H1 (cell line): ENCODE measurements around the gene VPS41. TPM values are rescaled to one million over a fixed set of nuclear protein-coding genes. Genes with fewer than 3 reads are reported as not detected.

Source experiments
- CTCF ChIA-PET: fragments of 300-600 bp; sonication (Branson Sonifier 250); formaldehyde crosslinking; loops from one replicate; lab custom pipeline; 2021; ENCODE audit not compliant: partially characterized antibody; lab: Charles Lee
- POLR2A ChIA-PET: fragments of 300-600 bp; sonication (Branson Sonifier 250); formaldehyde crosslinking; loops from one replicate; lab custom pipeline; 2021; ENCODE audit warnings: inconsistent platforms; ENCODE audit not compliant: partially characterized antibody; lab: Charles Lee
- DNase-seq, 2 experiments: peaks; one replicate each; pipeline versions ENCODE4 v3.0.0 to v3.0.0-alpha.2; 2010 to 2022; ENCODE audit warnings: low spot score in 2 of 2, low read depth in 1 of 2, mixed read lengths in 1 of 2
- FAIRE-seq: peaks from 2 replicates; lab custom pipeline; 2011; peaks lifted over from hg19 to GRCh38; lab: Jason Lieb, UNC
- H2AFZ ChIP-seq: 2 replicates; pipeline ENCODE4 v1.8.1; 2012; ENCODE audit warnings: low read length, inconsistent platforms
- H2AK5ac ChIP-seq: 2 replicates; pipeline ENCODE4 v1.6.1; 2013; ENCODE audit warnings: low read depth, low read length
- H2BK120ac ChIP-seq: replicated peaks from 2 replicates; pipeline ENCODE3; 2013; ENCODE audit warnings: low read depth, low read length, inconsistent platforms
- H2BK12ac ChIP-seq: 2 replicates; pipeline ENCODE4 v1.6.1; 2013; ENCODE audit warnings: low read depth, low read length
- H2BK15ac ChIP-seq: 2 replicates; pipeline ENCODE4 v1.6.1; 2013; ENCODE audit warnings: low read length
- H2BK20ac ChIP-seq: 2 replicates; pipeline ENCODE4 v1.6.1; 2013; ENCODE audit warnings: low read length
- H2BK5ac ChIP-seq: 2 replicates; pipeline ENCODE4 v1.6.1; 2013; ENCODE audit warnings: low read depth, low read length
- H3K14ac ChIP-seq: 2 replicates; pipeline ENCODE4 v1.6.1; 2013; ENCODE audit warnings: inconsistent platforms; ENCODE audit not compliant: insufficient read length
- H3K18ac ChIP-seq: 2 replicates; pipeline ENCODE4 v1.6.1; 2013; ENCODE audit warnings: low read length; ENCODE audit errors: extremely low read depth
- H3K23ac ChIP-seq: 2 replicates; pipeline ENCODE4 v1.6.1; 2013; ENCODE audit warnings: inconsistent platforms; ENCODE audit not compliant: insufficient read length
- H3K23me2 ChIP-seq: 2 replicates; pipeline ENCODE4 v1.6.1; 2013; ENCODE audit warnings: low read depth, low read length
- H3K27ac ChIP-seq: 2 replicates; pipeline ENCODE4 v1.6.1; 2011; ENCODE audit warnings: low read depth, low read length, inconsistent platforms
- H3K27me3 ChIP-seq, 4 experiments: replicated peaks in 1 of 4; 1 replicate in 1 of 4; 2 replicates in 3 of 4; pipeline versions ENCODE4 v1.6.1 to v1.8.1; 2011 to 2013; ENCODE audit warnings: low read length in 3 of 4, mild to moderate bottlenecking in 3 of 4, inconsistent platforms in 2 of 4, mixed read lengths in 2 of 4, moderate library complexity in 1 of 4; ENCODE audit not compliant: control insufficient read depth in 3 of 4, insufficient read depth in 3 of 4; ENCODE audit errors: extremely low read depth in 1 of 4
- H3K36me3 ChIP-seq, 4 experiments: 2 replicates each; pipeline versions ENCODE4 v1.6.1 to v1.8.1; 2011 to 2013; ENCODE audit warnings: mild to moderate bottlenecking in 4 of 4, low read length in 3 of 4, moderate library complexity in 2 of 4, control low read depth in 1 of 4, inconsistent platforms in 1 of 4; ENCODE audit not compliant: insufficient read depth in 4 of 4, control insufficient read depth in 2 of 4
- H3K4ac ChIP-seq: replicated peaks from 2 replicates; pipeline ENCODE3; 2013; ENCODE audit warnings: low read length, low read depth, mixed read lengths, inconsistent platforms; ENCODE audit not compliant: insufficient read length
- H3K4me1 ChIP-seq, 4 experiments: replicated peaks in 1 of 4; 1 replicate in 1 of 4; 2 replicates in 3 of 4; pipeline versions ENCODE4 v1.6.1 to v1.8.1; 2011 to 2013; ENCODE audit warnings: low read length in 3 of 4, inconsistent platforms in 2 of 4, mixed read lengths in 1 of 4; ENCODE audit not compliant: insufficient read depth in 4 of 4, control insufficient read depth in 3 of 4
- H3K4me2 ChIP-seq, 2 experiments: 2 replicates each; pipeline versions ENCODE4 v1.6.1 to v1.8.1; 2011 to 2013; ENCODE audit warnings: low read depth in 2 of 2, low read length in 2 of 2, control low read depth in 1 of 2, inconsistent platforms in 1 of 2, mild to moderate bottlenecking in 1 of 2; ENCODE audit not compliant: insufficient read depth in 1 of 2
- H3K4me3 ChIP-seq, 4 experiments: fragments of 200-600, 300-600 bp in 1 of 4; sonication (generic), shearing (Covaris generic), sonication (Bioruptor Twin) in 1 of 4; 2 replicates each; pipeline versions ENCODE4 v1.5.1 to v1.8.1; 2011 to 2016; ENCODE audit warnings: low read length in 4 of 4, low read depth in 3 of 4, control low read depth in 2 of 4, inconsistent platforms in 2 of 4, mild to moderate bottlenecking in 2 of 4, mixed read lengths in 1 of 4, moderate library complexity in 1 of 4; ENCODE audit not compliant: insufficient read depth in 2 of 4; ENCODE audit errors: extremely low read depth in 1 of 4
- H3K56ac ChIP-seq: replicated peaks from 2 replicates; pipeline ENCODE3; 2013; ENCODE audit warnings: low read depth, mild to moderate bottlenecking, mixed read lengths, low read length, inconsistent platforms; ENCODE audit not compliant: insufficient read length
- H3K79me1 ChIP-seq: 2 replicates; pipeline ENCODE4 v1.6.1; 2013; ENCODE audit warnings: low read depth, low read length, control low read depth
- H3K79me2 ChIP-seq, 2 experiments: 2 replicates each; pipeline versions ENCODE4 v1.6.1 to v1.8.1; 2012 to 2013; ENCODE audit warnings: low read length in 2 of 2, mild to moderate bottlenecking in 2 of 2, inconsistent platforms in 1 of 2; ENCODE audit not compliant: insufficient read depth in 2 of 2, control insufficient read depth in 1 of 2
- H3K9ac ChIP-seq, 4 experiments: replicated peaks in 1 of 4; 1 replicate in 1 of 4; 2 replicates in 3 of 4; pipeline versions ENCODE4 v1.6.1 to v1.8.1; 2011 to 2013; ENCODE audit warnings: low read depth in 3 of 4, low read length in 3 of 4, control low read depth in 2 of 4, mild to moderate bottlenecking in 2 of 4, moderate library complexity in 2 of 4, inconsistent platforms in 1 of 4; ENCODE audit errors: extremely low read depth in 1 of 4
- H3K9me3 ChIP-seq, 2 experiments: 2 replicates each; pipeline versions ENCODE4 v1.6.1 to v1.8.1; 2012 to 2013; ENCODE audit warnings: mild to moderate bottlenecking in 2 of 2, moderate library complexity in 2 of 2, control low read depth in 1 of 2, inconsistent platforms in 1 of 2, low read depth in 1 of 2, low read length in 1 of 2, mixed read lengths in 1 of 2; ENCODE audit not compliant: insufficient read depth in 2 of 2
- H4K20me1 ChIP-seq, 2 experiments: replicated peaks in 1 of 2; 2 replicates each; pipeline versions ENCODE3 to v1.8.1; 2011 to 2013; ENCODE audit warnings: inconsistent platforms in 2 of 2, low read length in 2 of 2, mild to moderate bottlenecking in 1 of 2; ENCODE audit not compliant: insufficient read depth in 2 of 2, control insufficient read depth in 1 of 2
- H4K5ac ChIP-seq: 2 replicates; pipeline ENCODE4 v1.6.1; 2013; ENCODE audit warnings: low read length, low read depth, mixed read lengths, inconsistent platforms; ENCODE audit not compliant: insufficient read length
- H4K8ac ChIP-seq: 2 replicates; pipeline ENCODE4 v1.8.0; 2013; ENCODE audit warnings: mild to moderate bottlenecking, moderate library complexity, low read length, inconsistent platforms; ENCODE audit not compliant: insufficient read depth; ENCODE audit errors: extremely low read depth
- H4K91ac ChIP-seq: replicated peaks from 2 replicates; pipeline ENCODE3; 2013; ENCODE audit warnings: low read length, mixed read lengths, inconsistent platforms; ENCODE audit not compliant: insufficient read length
- HDAC6 ChIP-seq: IDR thresholded peaks from one replicate; pipeline ENCODE4 v1.7.1; 2012; ENCODE audit warnings: low read depth, mild to moderate bottlenecking, inconsistent platforms, low read length, moderate library complexity
- MAFK ChIP-seq: IDR thresholded peaks from 2 replicates; pipeline ENCODE4 v1.6.1; 2012; ENCODE audit warnings: low read depth, mild to moderate bottlenecking, improper control_type of control experiment, low read length
- RNF2 ChIP-seq: fragments of 200-900, 300-1000 bp; sonication (generic); IDR thresholded peaks from 2 replicates; pipeline ENCODE4 v1.7.1; 2016; ENCODE audit warnings: borderline replicate concordance, low read depth, mild to moderate bottlenecking, antibody characterized with exemption, low read length; ENCODE audit not compliant: poor library complexity, severe bottlenecking; ENCODE audit errors: missing control alignments
- RXRA ChIP-seq: IDR thresholded peaks from 2 replicates; pipeline ENCODE4 v1.6.1; 2011; ENCODE audit warnings: low read depth, mild to moderate bottlenecking, low read length, moderate library complexity; ENCODE audit not compliant: insufficient read depth
- SAP30 ChIP-seq: fragments of 300-600 bp; sonication (generic); IDR thresholded peaks from 2 replicates; pipeline ENCODE4 v1.7.1; 2012; ENCODE audit warnings: low read length, moderate library complexity, mild to moderate bottlenecking, inconsistent platforms; ENCODE audit not compliant: insufficient read depth, insufficient replicate concordance
- SIX5 ChIP-seq: IDR thresholded peaks from 2 replicates; pipeline ENCODE4 v1.6.1; 2011; ENCODE audit warnings: mild to moderate bottlenecking, low read depth, low read length
- SP1 ChIP-seq: IDR thresholded peaks from 2 replicates; pipeline ENCODE4 v1.6.1; 2011; ENCODE audit warnings: low read depth, low read length
- SRF ChIP-seq: IDR thresholded peaks from 2 replicates; pipeline ENCODE4 v1.6.1; 2011; ENCODE audit warnings: mild to moderate bottlenecking, low read depth, low read length, moderate library complexity
- TCF12 ChIP-seq: IDR thresholded peaks from 2 replicates; pipeline ENCODE4 v1.6.1; 2011; ENCODE audit warnings: low read depth, mild to moderate bottlenecking, low read length
- WGBS, 2 experiments: shearing (Covaris generic) in 1 of 2; methylation state at CpG; one replicate each; pipeline versions ENCODE4 v1.1.6 to v1.1.7; 2013 to 2015; ENCODE audit warnings: low lambda C conversion rate in 2 of 2, mixed read lengths in 2 of 2, inconsistent platforms in 1 of 2, low coverage in 1 of 2, missing lambda C conversion rate in 1 of 2; ENCODE audit not compliant: insufficient replicate concordance in 2 of 2, insufficient coverage in 1 of 2, insufficient read length in 1 of 2; ENCODE audit errors: extremely low coverage in 1 of 2, missing lambda C conversion rate in 1 of 2; 5-methylcytosine and 5-hydroxymethylcytosine counted together
- polyA plus RNA-seq, 7 experiments: library from polyadenylated mRNA; depleted of rRNA in 3 of 7; stranded (reverse) in 5 of 7; unstranded in 2 of 7; fragments of >200 nt in 5 of 7; fragments of 200-250 nt in 2 of 7; gene quantifications; 1 replicate in 5 of 7; 2 replicates in 1 of 7; 4 replicates in 1 of 7; pipeline versions ENCODE4 v1.2.1 to v1.2.3, GENCODE V29; 2011 to 2013; ENCODE audit warnings: missing spikeins in 2 of 7, mixed read lengths in 2 of 7
- total RNA-seq: library from RNA; stranded (reverse); fragmentation: NEBNext Ultra II Directional; extraction: Animal tissue kit (Norgen Biotek cat#: 25700); gene quantifications from 2 replicates; pipeline ENCODE4 v1.2.1, GENCODE V29; 2021

Gene VPS41
- total and polyA plus RNA-seq, 2 of the 8 experiments (the other 6 are each of a cell fraction or from before 2014, with no cell fraction given): 10.7 to 63.3 TPM

- Histone ChIP-seq H4K91ac (no peak overlapping the region), H3K56ac (no peak overlapping the region), H4K8ac (no peak overlapping the region), H3K4ac (no peak overlapping the region), H3K36me3 (no peaks in the 10 kb centered on the region), H2AFZ (no peak overlapping the region), H2BK12ac (no peak overlapping the region), H3K79me1 (0 out of 2 replicates have a peak, but pooled peaks cover 2% of the 10 kb centered on the region), H3K4me2 (no peak overlapping the region), H3K4me3 (no peak overlapping the region), H4K5ac (no peak overlapping the region), H2BK5ac (no peak overlapping the region), H2BK20ac (no peak overlapping the region), H3K23me2 (no peaks in the 10 kb centered on the region), H3K9ac (no peak overlapping the region), H2AK5ac (no peak overlapping the region), H3K79me2 (peaks cover 0 to 16% of the 10 kb centered on the region in 2 experiments; a peak in 2 of 4 replicates), H3K27me3 (no peaks in the 10 kb centered on the region), H3K23ac (no peak overlapping the region), H3K27ac (no peak overlapping the region), H2BK15ac (no peak overlapping the region), H3K14ac (no peak overlapping the region), H2BK120ac (no peak overlapping the region), H3K4me1 (peaks cover 0 to 5% (median under 1%) of the 10 kb centered on the region in 4 experiments; a peak in 3 of 7 replicates), H3K9me3 (no peaks in the 10 kb centered on the region), H4K20me1 (peaks cover 0 to 5% of the 10 kb centered on the region in 2 experiments), H3K18ac (no peak overlapping the region)
- FAIRE-seq: no peak
- CTCF ChIA-PET: interaction anchor here (0.9 to 2.3 kb wide), 10 partner anchors 9 to 572 kb away, joined by 3 to 19 read pairs (median 4); no protein-coding TSS in a partner anchor
- no peak for TF ChIP-seq TCF12
- TF ChIP-seq RXRA: no peak
- no peak for TF ChIP-seq SIX5
- no peak for TF ChIP-seq MAFK
- no peak for TF ChIP-seq RNF2
- TF ChIP-seq HDAC6: no peak
- TF ChIP-seq SAP30: no peak
- no peak for TF ChIP-seq SP1
- no peak for TF ChIP-seq SRF
- POLR2A ChIA-PET: interaction anchor here (1.9 kb wide), 1 partner anchor 10 kb away, joined by 4 read pairs; no protein-coding TSS in a partner anchor
- DNase-seq: no peak
- 47% methylated on average over 2 of the region's 2 CpGs; no CpG with 5 or more reads in 1 of the 2 experiments for WGBS, 2 experiments
These were observed 26.9 kb downstream of the VPS41 start for GRCh38 chr7:38881947-38882684.
